ENCODE results near the gene LRRTM3. TPM values are rescaled to one million over a fixed set of nuclear protein-coding genes. Genes with fewer than 3 reads are reported as not detected.

LRRTM3 gene
- total and polyA plus RNA-seq, 3 experiments from 2014 or later = not detected

- Histone ChIP-seq H3K27me3 (ENCODE audit: insufficient read depth, low read length, poor library complexity, severe bottlenecking) (no peaks in the 10 kb centered on the region), H3K4me1 (ENCODE audit: insufficient read depth, low read length) (no peaks in the 10 kb centered on the region), H3K36me3 (ENCODE audit: insufficient read depth, low read length) (no peaks in the 10 kb centered on the region), H3K4me3 (ENCODE audit: low read length) (no peak overlapping the region), H3K9me3 (ENCODE audit: low read length) (no peaks in the 10 kb centered on the region), H3K27ac (ENCODE audit: low read depth, low read length) (no peak overlapping the region)
- CTCF ChIA-PET = no interaction called here
- Mint-ChIP-seq H3K9me3 (peaks cover 0 to 7% (median 2%) of the 10 kb centered on the region in 5 donors), H3K4me3 (no peak overlapping the region), H3K36me3 (no peaks in the 10 kb centered on the region), H3K27me3 (no peaks in the 10 kb centered on the region), H3K4me1 (no peaks in the 10 kb centered on the region), H3K27ac (no peak overlapping the region)
- POLR2A ChIA-PET = no interaction called here
- DNase-seq = no peak
These were observed 85.6 kb downstream of the LRRTM3 start for GRCh38 chr10:67011480-67011879.

DNA sequence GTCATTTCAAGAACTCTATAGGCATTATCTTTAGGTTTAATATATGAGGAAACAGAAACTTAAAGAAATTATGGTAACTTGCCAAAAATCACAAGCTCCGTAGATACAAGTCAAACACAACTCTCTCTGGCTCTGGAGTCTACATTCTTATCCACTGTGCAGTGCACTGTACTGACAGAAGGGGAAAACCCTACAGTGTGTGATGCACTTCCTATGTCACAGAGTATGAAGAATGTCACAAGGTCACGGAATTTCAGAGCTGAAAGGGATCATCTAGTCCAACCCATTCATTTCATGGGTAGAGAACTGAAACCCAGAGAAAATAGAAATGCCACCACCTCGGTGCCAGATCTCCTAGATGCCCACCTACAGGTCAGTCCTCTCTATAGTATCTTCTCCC is 86.1 kb downstream of the LRRTM3 start:
- Histone ChIP-seq H3K4me1 (ENCODE audit: insufficient read depth, low read length) (no peaks in the 10 kb centered on the region), H3K27ac (ENCODE audit: low read depth, low read length) (no peak overlapping the region), H3K36me3 (ENCODE audit: insufficient read depth, low read length) (no peaks in the 10 kb centered on the region), H3K27me3 (ENCODE audit: insufficient read depth, low read length, poor library complexity, severe bottlenecking) (no peaks in the 10 kb centered on the region), H3K9me3 (ENCODE audit: low read length) (no peaks in the 10 kb centered on the region), H3K4me3 (ENCODE audit: low read length) (no peak overlapping the region)
- Mint-ChIP-seq H3K4me1 (no peaks in the 10 kb centered on the region), H3K27me3 (no peaks in the 10 kb centered on the region), H3K9me3 (peaks cover 0 to 7% (median 3%) of the 10 kb centered on the region in 5 donors), H3K36me3 (no peaks in the 10 kb centered on the region), H3K4me3 (no peak overlapping the region), H3K27ac (no peak overlapping the region)
- DNase-seq = no peak
- ChIA-PET POLR2A (no interaction called here), CTCF (no interaction called here)

DNA sequence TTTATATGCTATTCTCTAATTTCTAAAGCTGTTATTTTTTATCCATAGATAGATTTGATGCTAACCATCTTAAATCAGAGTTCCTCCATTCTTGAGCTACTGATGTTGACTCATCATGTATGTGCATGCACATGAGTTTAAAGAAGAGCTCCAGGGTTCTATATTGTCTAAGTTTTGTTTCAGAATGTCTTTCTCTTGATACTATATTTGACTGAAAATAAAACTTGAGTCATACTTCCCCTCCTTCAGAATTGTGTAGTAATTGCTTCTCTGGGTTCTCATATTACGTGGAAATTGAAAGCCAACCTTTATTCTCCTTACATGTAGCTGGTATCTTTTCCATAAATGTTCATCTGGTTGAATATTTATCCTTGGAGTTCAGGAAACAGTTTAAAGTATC is 89.4 kb downstream of the LRRTM3 start:
- H3K9me3 Mint-ChIP-seq = peaks cover 0 to 5% (median 3%) of the 10 kb centered on the region in 5 donors
- Histone ChIP-seq H3K4me3 (ENCODE audit: low read length) (no peak overlapping the region), H3K9me3 (ENCODE audit: low read length) (no peaks in the 10 kb centered on the region), H3K4me1 (ENCODE audit: insufficient read depth, low read length) (no peaks in the 10 kb centered on the region), H3K27ac (ENCODE audit: low read depth, low read length) (no peak overlapping the region), H3K36me3 (ENCODE audit: insufficient read depth, low read length) (no peaks in the 10 kb centered on the region), H3K27me3 (ENCODE audit: insufficient read depth, low read length, poor library complexity, severe bottlenecking) (no peaks in the 10 kb centered on the region)
- no peaks in the 10 kb centered on the region for H3K27me3 Mint-ChIP-seq
- H3K4me1 Mint-ChIP-seq = no peaks in the 10 kb centered on the region
- ChIA-PET CTCF (no interaction called here), POLR2A (no interaction called here)
- no peak overlapping the region for H3K4me3 Mint-ChIP-seq
- DNase-seq = no peak
- H3K36me3 Mint-ChIP-seq = no peaks in the 10 kb centered on the region
- H3K27ac Mint-ChIP-seq = no peak overlapping the region

DNA sequence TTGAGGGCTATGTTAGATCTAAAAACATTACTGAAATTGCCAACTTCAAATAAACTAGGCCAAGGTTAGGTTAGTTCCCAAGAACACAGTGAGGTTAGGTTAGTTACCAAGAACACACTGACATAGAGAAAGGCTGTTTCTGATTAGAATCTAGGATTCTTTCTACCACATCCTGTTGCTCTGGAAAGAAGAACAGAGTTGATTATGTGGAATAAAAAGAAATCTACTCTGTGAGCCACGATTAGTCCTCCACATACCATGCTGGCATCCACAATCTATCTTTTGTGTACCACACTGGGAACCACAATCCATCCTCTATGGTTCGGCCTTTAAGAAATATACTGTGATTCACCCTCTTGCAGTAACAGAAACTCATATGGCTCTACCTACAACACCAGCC is 91.4 kb downstream of the LRRTM3 start:
- no peak for DNase-seq

DNA sequence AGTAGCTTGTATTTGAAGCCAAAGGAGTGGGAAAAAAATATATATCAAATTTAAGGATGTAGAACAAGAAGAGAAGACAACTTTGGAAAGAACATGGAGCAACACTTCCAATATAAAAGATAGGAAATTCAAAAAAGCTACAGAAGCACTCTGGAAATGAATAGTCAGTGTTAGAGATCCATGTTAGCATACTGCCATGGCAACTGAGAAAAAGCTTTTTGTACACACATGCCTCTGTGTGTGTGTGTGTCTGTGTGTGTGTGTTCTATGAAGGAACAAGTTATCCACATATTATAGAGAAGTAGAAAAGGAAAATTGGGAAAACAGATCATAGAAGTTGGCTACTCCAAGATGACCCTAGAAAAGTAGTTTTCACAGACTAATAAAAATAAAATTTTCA is 96.3 kb downstream of the LRRTM3 start:
- H3K4me1 Mint-ChIP-seq = no peaks in the 10 kb centered on the region
- DNase-seq = no peak
- H3K4me3 Mint-ChIP-seq = no peak overlapping the region
- H3K4me1 ChIP-seq (ENCODE audit: insufficient read depth, low read length) = no peaks in the 10 kb centered on the region
- no peaks in the 10 kb centered on the region for H3K9me3 ChIP-seq (ENCODE audit: low read length)
- H3K4me3 ChIP-seq (ENCODE audit: low read length) = no peak overlapping the region
- peaks cover 0 to 2% of the 10 kb centered on the region in 2 donors for H3K27me3 Mint-ChIP-seq
- H3K36me3 ChIP-seq (ENCODE audit: insufficient read depth, low read length) = no peaks in the 10 kb centered on the region
- H3K27ac Mint-ChIP-seq = no peak overlapping the region
- ChIA-PET POLR2A (no interaction called here), CTCF (no interaction called here)
- H3K36me3 Mint-ChIP-seq = no peaks in the 10 kb centered on the region
- no peak overlapping the region for H3K27ac ChIP-seq (ENCODE audit: low read depth, low read length)
- no peaks in the 10 kb centered on the region for H3K27me3 ChIP-seq (ENCODE audit: insufficient read depth, low read length, poor library complexity, severe bottlenecking)
- H3K9me3 Mint-ChIP-seq = peaks cover 2 to 11% (median 5%) of the 10 kb centered on the region in 5 donors

More for the DNA sequence above, 91.4 kb downstream of the LRRTM3 start:
- ChIA-PET CTCF (no interaction called here), POLR2A (no interaction called here)
- Histone ChIP-seq H3K27me3 (ENCODE audit: insufficient read depth, low read length, poor library complexity, severe bottlenecking) (no peaks in the 10 kb centered on the region), H3K36me3 (ENCODE audit: insufficient read depth, low read length) (no peaks in the 10 kb centered on the region), H3K4me3 (ENCODE audit: low read length) (no peak overlapping the region), H3K9me3 (ENCODE audit: low read length) (no peaks in the 10 kb centered on the region), H3K27ac (ENCODE audit: low read depth, low read length) (no peak overlapping the region), H3K4me1 (ENCODE audit: insufficient read depth, low read length) (no peaks in the 10 kb centered on the region)
- Mint-ChIP-seq H3K27ac (no peak overlapping the region), H3K4me3 (no peak overlapping the region), H3K9me3 (peaks cover 0 to 7% (median 3%) of the 10 kb centered on the region in 5 donors), H3K27me3 (peaks cover 0 to 2% of the 10 kb centered on the region in 2 donors), H3K36me3 (no peaks in the 10 kb centered on the region), H3K4me1 (no peaks in the 10 kb centered on the region)

DNA sequence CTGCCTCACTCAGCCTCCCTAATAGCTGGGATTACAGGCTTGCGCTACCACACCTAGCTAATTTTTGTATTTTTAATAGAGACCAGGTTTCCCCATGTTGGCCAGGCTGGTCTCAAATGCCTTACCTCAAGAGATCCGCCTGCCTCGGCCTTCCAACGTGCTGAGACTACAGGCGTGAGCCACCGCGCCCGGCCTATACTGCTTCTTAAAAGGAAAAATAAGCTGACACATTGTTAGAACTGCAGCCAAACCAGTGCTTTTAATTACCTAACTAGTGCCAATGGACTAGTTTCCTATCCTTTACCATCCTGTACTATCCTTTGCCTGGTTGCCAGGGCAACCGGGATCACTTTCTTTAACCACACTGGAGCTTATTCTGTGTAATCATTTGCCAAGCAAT is 108.0 kb downstream of the LRRTM3 start:
- Histone ChIP-seq H3K27ac (ENCODE audit: low read depth, low read length) (no peak overlapping the region), H3K4me1 (ENCODE audit: insufficient read depth, low read length) (no peaks in the 10 kb centered on the region), H3K9me3 (ENCODE audit: low read length) (no peaks in the 10 kb centered on the region), H3K36me3 (ENCODE audit: insufficient read depth, low read length) (no peaks in the 10 kb centered on the region), H3K4me3 (ENCODE audit: low read length) (no peak overlapping the region), H3K27me3 (ENCODE audit: insufficient read depth, low read length, poor library complexity, severe bottlenecking) (no peaks in the 10 kb centered on the region)
- Mint-ChIP-seq H3K27ac (no peak overlapping the region), H3K9me3 (peaks cover 0 to 2% (median 0%) of the 10 kb centered on the region in 5 donors), H3K27me3 (no peaks in the 10 kb centered on the region), H3K36me3 (no peaks in the 10 kb centered on the region), H3K4me3 (no peak overlapping the region), H3K4me1 (no peaks in the 10 kb centered on the region)
- DNase-seq = no peak
- ChIA-PET POLR2A (no interaction called here), CTCF (no interaction called here)

- no peaks in the 10 kb centered on the region for H3K27me3 ChIP-seq (ENCODE audit: insufficient read depth, low read length, poor library complexity, severe bottlenecking)
- no peaks in the 10 kb centered on the region for H3K36me3 ChIP-seq (ENCODE audit: insufficient read depth, low read length)
- no peak overlapping the region for H3K4me3 ChIP-seq (ENCODE audit: low read length)
- Mint-ChIP-seq H3K4me3 (no peak overlapping the region), H3K9me3 (peaks cover 0 to 4% (median 0%) of the 10 kb centered on the region in 5 donors), H3K27me3 (no peaks in the 10 kb centered on the region), H3K4me1 (no peaks in the 10 kb centered on the region), H3K27ac (no peak overlapping the region), H3K36me3 (no peaks in the 10 kb centered on the region)
- H3K9me3 ChIP-seq (ENCODE audit: low read length) = no peaks in the 10 kb centered on the region
- CTCF ChIA-PET = no interaction called here
- no peak overlapping the region for H3K27ac ChIP-seq (ENCODE audit: low read depth, low read length)
- POLR2A ChIA-PET = no interaction called here
- H3K4me1 ChIP-seq (ENCODE audit: insufficient read depth, low read length) = no peaks in the 10 kb centered on the region
- DNase-seq = no peak
These were observed 111.0 kb downstream of the LRRTM3 start for GRCh38 chr10:67036808-67037207.

GRCh38 chr10:67043041-67043440 is 117.2 kb downstream of the LRRTM3 start:
- no peaks in the 10 kb centered on the region for H3K27me3 Mint-ChIP-seq
- Histone ChIP-seq H3K36me3 (ENCODE audit: insufficient read depth, low read length) (no peaks in the 10 kb centered on the region), H3K4me1 (ENCODE audit: insufficient read depth, low read length) (no peaks in the 10 kb centered on the region), H3K9me3 (ENCODE audit: low read length) (no peaks in the 10 kb centered on the region), H3K4me3 (ENCODE audit: low read length) (no peak overlapping the region), H3K27ac (ENCODE audit: low read depth, low read length) (no peak overlapping the region), H3K27me3 (ENCODE audit: insufficient read depth, low read length, poor library complexity, severe bottlenecking) (no peaks in the 10 kb centered on the region)
- no peak overlapping the region for H3K4me3 Mint-ChIP-seq
- no peaks in the 10 kb centered on the region for H3K4me1 Mint-ChIP-seq
- no peak overlapping the region for H3K27ac Mint-ChIP-seq
- H3K9me3 Mint-ChIP-seq = peaks cover 0 to 8% (median 2%) of the 10 kb centered on the region in 5 donors
- ChIA-PET POLR2A (no interaction called here), CTCF (no interaction called here)
- DNase-seq = no peak
- H3K36me3 Mint-ChIP-seq = no peaks in the 10 kb centered on the region

GRCh38 chr10:67045404-67045803 is 119.6 kb downstream of the LRRTM3 start:
- Mint-ChIP-seq H3K4me1 (no peaks in the 10 kb centered on the region), H3K27me3 (no peaks in the 10 kb centered on the region), H3K4me3 (no peak overlapping the region), H3K9me3 (peaks cover 0 to 11% (median 2%) of the 10 kb centered on the region in 5 donors), H3K36me3 (no peaks in the 10 kb centered on the region), H3K27ac (no peak overlapping the region)
- Histone ChIP-seq H3K4me1 (ENCODE audit: insufficient read depth, low read length) (no peaks in the 10 kb centered on the region), H3K4me3 (ENCODE audit: low read length) (no peak overlapping the region), H3K9me3 (ENCODE audit: low read length) (no peaks in the 10 kb centered on the region), H3K36me3 (ENCODE audit: insufficient read depth, low read length) (no peaks in the 10 kb centered on the region), H3K27ac (ENCODE audit: low read depth, low read length) (no peak overlapping the region), H3K27me3 (ENCODE audit: insufficient read depth, low read length, poor library complexity, severe bottlenecking) (no peaks in the 10 kb centered on the region)
- DNase-seq = no peak
- POLR2A ChIA-PET = no interaction called here
- CTCF ChIA-PET = no interaction called here

All from CD8-positive, alpha-beta memory T cell (primary cell).